ENCODE data around the gene MBOAT2. TPM values are rescaled to one million over a fixed set of nuclear protein-coding genes. Genes with fewer than 3 reads are reported as not detected.
"Not testable (repeated sequence)": the region's sequence is repeated elsewhere in the genome, so short reads cannot be mapped to it uniquely, and the experiment has no call there.

MBOAT2 gene
- total RNA-seq, 2 donors from 2014 or later, result 6.7 to 13.5 TPM

DNA sequence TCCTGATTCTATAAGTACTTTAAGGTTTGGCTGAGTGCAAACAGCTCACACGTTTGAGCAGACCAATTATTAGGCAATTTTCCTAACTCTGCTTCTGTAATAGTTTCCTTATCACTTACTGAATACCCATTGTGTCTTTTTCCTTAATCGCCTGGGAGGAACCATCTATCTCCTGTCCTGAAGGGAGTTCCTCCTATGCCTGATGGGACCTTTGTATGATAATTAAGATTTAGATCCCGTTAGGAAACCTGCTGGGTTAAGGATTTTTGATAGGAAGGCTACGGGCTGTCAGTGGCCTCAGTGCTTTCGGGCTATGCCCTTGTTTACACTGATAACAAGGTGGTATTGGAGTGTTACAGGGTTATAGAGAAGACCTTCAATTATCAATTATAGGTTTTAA lies 106.8 kb downstream of the MBOAT2 start:
- H3K27me3 ChIP-seq; ATAC-seq; DNase-seq; H3K36me3 ChIP-seq (replicated peaks in 1 of 2; ENCODE audit: insufficient read depth in 1 of 2, low read depth in 2 of 2); H3K4me3 ChIP-seq; H3K27ac ChIP-seq; H3K4me1 ChIP-seq; intact Hi-C loops (cut with DNase I); H3K9me3 ChIP-seq: not testable (repeated sequence)
- 56 to 68% methylated on average over 5 of the region's 5 CpGs for WGBS, 2 donors

DNA sequence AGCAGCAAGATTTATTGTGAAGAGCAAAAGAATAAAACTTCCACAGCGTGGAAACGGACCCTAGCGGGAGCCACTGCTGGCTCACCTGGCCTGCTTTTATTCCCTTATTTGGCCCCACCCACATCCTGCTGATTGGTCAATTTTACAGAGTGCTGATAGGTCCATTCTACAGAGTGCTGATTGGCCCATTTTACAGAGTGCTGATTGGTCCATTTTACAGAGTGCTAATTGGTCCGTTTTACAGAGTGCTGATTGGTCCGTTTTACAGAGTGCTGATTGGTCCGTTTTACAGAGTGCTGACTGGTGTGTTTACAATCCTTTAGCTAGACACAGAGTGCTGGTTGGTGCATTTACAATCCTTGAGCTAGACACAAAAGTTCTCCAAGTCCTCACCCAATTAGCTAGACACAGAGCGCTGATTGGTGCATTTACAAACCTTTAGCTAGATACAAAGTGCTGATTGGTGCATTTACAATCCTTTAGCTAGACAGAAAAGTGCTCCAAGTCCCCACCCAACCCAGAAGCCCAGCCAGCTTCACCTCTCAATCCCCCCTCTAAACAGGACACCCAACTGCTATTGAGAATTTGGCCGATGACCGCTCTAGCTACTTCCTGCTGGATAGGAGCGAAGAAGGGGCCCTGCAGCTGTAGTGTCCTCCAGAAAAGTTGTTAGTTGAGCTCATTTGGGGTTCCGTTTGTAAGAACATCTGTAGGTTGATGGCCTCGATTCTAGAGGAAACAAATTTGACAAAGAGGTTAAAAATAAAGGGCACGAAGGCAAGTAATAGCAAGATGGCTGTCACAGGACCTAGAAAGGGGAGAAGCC lies 108.2 kb downstream of the MBOAT2 start:
- H3K27me3 ChIP-seq; ATAC-seq; H3K4me3 ChIP-seq; H3K9me3 ChIP-seq; H3K27ac ChIP-seq; intact Hi-C loops (cut with DNase I); DNase-seq; H3K36me3 ChIP-seq (replicated peaks in 1 of 2; ENCODE audit: insufficient read depth in 1 of 2, low read depth in 2 of 2); H3K4me1 ChIP-seq: not testable (repeated sequence)
- 89 to 90% methylated on average over 13 of the region's 13 CpGs for WGBS, 2 donors

DNA sequence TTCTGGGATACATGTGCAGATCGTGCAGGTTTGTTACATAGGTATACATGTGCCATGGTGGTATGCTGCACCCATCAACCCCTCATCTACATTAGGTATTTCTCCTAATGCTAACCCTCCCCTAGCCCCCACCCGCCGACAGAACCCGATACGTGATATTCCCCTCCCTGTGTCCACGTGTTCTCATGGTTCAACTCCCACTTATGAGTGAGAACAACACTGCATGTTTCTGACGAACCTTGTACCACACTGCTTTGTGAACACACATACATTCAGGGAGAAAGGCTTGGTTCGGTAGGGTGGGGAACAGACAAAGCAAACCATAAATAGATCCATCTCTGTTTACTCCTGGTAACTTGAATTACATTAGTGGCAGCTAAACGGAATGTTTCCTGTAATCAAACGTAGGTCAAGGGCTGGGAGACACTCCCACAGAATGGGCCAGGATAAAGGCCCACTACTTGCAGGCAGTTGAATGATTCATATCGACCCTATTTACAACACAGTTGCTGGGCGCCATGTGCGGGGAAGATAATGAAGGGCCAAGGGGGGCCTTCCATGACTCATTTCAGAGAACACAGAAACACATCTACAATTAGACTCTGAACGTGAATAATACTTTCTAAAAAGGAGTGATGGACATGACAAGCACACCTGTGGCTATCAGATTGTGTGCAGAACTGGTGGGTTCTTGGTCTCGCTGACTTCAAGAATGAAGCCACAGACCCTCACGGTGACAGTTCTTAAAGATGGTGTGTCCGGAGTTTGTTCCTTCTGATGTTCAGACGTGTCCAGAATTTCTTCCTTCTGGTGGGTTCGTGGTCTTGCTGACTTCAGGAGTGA lies 109.3 kb downstream of the MBOAT2 start:
- H3K27ac ChIP-seq, result no peak overlapping the region
- no peaks in the 10 kb centered on the region for H3K9me3 ChIP-seq
- H3K4me1 ChIP-seq, result no peaks in the 10 kb centered on the region
- TF ChIP-seq POLR2A (IDR thresholded peaks at IDR 0.05), result no peak
- TF ChIP-seq, protein P1, sequence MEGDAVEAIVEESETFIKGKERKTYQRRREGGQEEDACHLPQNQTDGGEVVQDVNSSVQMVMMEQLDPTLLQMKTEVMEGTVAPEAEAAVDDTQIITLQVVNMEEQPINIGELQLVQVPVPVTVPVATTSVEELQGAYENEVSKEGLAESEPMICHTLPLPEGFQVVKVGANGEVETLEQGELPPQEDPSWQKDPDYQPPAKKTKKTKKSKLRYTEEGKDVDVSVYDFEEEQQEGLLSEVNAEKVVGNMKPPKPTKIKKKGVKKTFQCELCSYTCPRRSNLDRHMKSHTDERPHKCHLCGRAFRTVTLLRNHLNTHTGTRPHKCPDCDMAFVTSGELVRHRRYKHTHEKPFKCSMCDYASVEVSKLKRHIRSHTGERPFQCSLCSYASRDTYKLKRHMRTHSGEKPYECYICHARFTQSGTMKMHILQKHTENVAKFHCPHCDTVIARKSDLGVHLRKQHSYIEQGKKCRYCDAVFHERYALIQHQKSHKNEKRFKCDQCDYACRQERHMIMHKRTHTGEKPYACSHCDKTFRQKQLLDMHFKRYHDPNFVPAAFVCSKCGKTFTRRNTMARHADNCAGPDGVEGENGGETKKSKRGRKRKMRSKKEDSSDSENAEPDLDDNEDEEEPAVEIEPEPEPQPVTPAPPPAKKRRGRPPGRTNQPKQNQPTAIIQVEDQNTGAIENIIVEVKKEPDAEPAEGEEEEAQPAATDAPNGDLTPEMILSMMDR (IDR thresholded peaks at IDR 0.05), result no peak
- no peaks in the 10 kb centered on the region for H3K27me3 ChIP-seq
- no peak for ATAC-seq
- H3K36me3 ChIP-seq (replicated peaks in 1 of 2; ENCODE audit: insufficient read depth in 1 of 2, low read depth in 2 of 2), result no peaks in the 10 kb centered on the region
- DNase-seq, result no peak
- H3K4me3 ChIP-seq, result no peak overlapping the region
- intact Hi-C loops (cut with DNase I), result no loop called here
- WGBS, 2 donors, result 80 to 85% methylated on average over 19 of the region's 19 CpGs

DNA sequence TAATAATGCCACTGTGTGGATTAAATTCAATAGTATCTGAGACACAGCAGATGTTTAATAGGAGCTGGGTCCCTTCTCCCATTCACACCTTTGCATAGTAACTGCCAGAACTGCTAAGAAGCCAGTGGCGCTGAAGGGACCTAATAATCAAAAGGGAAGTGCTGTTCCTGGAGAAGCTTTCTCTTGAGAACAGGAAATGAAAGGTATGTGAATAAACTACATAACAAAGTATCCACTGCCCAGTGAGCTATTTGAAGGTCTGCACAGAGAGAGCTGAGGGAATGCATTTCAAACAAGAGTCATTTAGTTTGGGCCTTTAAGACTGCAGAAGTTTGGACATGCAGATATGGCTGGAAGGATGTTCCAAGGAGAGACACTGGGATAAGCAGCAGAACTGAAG lies 110.0 kb downstream of the MBOAT2 start:
- no peak for TF ChIP-seq POLR2A (IDR thresholded peaks at IDR 0.05)
- TF ChIP-seq, protein P1 (IDR thresholded peaks at IDR 0.05), result no peak
- no peak for ATAC-seq
- no peak overlapping the region for H3K27ac ChIP-seq
- intact Hi-C loops (cut with DNase I), result no loop called here
- whole genome bisulfite sequencing, 2 donors, result 67 to 93% methylated on average over 1 of the region's 1 CpG
- no peaks in the 10 kb centered on the region for H3K27me3 ChIP-seq
- H3K9me3 ChIP-seq, result no peaks in the 10 kb centered on the region
- H3K4me1 ChIP-seq, result no peaks in the 10 kb centered on the region
- DNase-seq, result no peak
- no peak overlapping the region for H3K4me3 ChIP-seq
- H3K36me3 ChIP-seq (replicated peaks in 1 of 2; ENCODE audit: insufficient read depth in 1 of 2, low read depth in 2 of 2), result no peaks in the 10 kb centered on the region

DNA sequence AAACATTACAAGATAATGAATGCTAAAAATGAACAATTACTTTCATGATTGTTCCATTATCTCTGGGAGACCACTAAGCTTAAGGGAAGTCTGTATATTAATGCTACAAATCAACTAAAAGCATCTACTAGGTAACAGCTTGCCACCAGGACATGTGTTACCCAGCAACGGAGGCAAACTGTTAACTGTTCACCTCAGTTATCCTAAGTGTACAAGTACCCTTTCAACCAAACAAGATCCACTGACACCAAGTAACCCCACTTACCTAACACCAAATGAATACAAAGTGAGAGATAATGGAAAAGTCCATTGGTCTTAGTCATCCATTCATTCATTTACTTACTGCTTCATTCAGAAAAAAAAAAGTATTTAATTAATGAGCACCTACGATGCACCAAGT lies 111.4 kb downstream of the MBOAT2 start:
- Histone ChIP-seq H3K4me1 (no peaks in the 10 kb centered on the region), H3K27me3 (no peaks in the 10 kb centered on the region), H3K4me3 (no peak overlapping the region), H3K36me3 (replicated peaks in 1 of 2; ENCODE audit: insufficient read depth in 1 of 2, low read depth in 2 of 2) (no peaks in the 10 kb centered on the region), H3K9me3 (no peaks in the 10 kb centered on the region), H3K27ac (no peak overlapping the region)
- TF ChIP-seq, protein P1 (IDR thresholded peaks at IDR 0.05), result no peak
- no peak for TF ChIP-seq POLR2A (IDR thresholded peaks at IDR 0.05)
- DNase-seq (peak in 2 of 4 donors; percentile 20), ATAC-seq (no peak)
- intact Hi-C loops (cut with DNase I), result no loop called here
- WGBS, 2 donors, result 69 to 74% methylated on average over 2 of the region's 2 CpGs

Data from body of pancreas (tissue), 4 donors.